Neuronal stem cell (in vitro differentiated cells): ENCODE measurements around the gene GRIK5.

Experiments used
- DNase-seq: peaks from one replicate; pipeline ENCODE4 v3.0.0-alpha.2; 2013; ENCODE audit warnings: low spot score
- H2AFZ ChIP-seq: one replicate; pipeline ENCODE4 v1.6.1; 2013; ENCODE audit warnings: mild to moderate bottlenecking, low read length, inconsistent platforms
- H2AK5ac ChIP-seq: 2 replicates; pipeline ENCODE4 v1.6.1; 2013; ENCODE audit warnings: low read depth, mild to moderate bottlenecking, inconsistent platforms, low read length, moderate library complexity, mixed read lengths
- H2BK120ac ChIP-seq: 2 replicates; pipeline ENCODE4 v1.6.1; 2013; ENCODE audit warnings: low read depth, mild to moderate bottlenecking, inconsistent platforms, low read length, moderate library complexity, mixed read lengths
- H2BK12ac ChIP-seq: one replicate; pipeline ENCODE4 v1.6.1; 2013; ENCODE audit warnings: low read length, inconsistent platforms
- H2BK15ac ChIP-seq: 2 replicates; pipeline ENCODE4 v1.6.1; 2013; ENCODE audit warnings: mild to moderate bottlenecking, low read length, inconsistent platforms, mixed read lengths
- H2BK5ac ChIP-seq: one replicate; pipeline ENCODE4 v1.6.1; 2013; ENCODE audit warnings: inconsistent platforms, mild to moderate bottlenecking, low read length, moderate library complexity
- H3K14ac ChIP-seq: one replicate; pipeline ENCODE4 v1.6.1; 2013; ENCODE audit warnings: low read length, inconsistent platforms
- H3K18ac ChIP-seq: 2 replicates; pipeline ENCODE4 v1.6.1; 2013; ENCODE audit warnings: low read length, inconsistent platforms
- H3K23ac ChIP-seq: 2 replicates; pipeline ENCODE4 v1.6.1; 2013; ENCODE audit warnings: low read depth, mild to moderate bottlenecking, mixed read lengths, low read length, inconsistent platforms; ENCODE audit not compliant: poor library complexity
- H3K27ac ChIP-seq: replicated peaks from 3 replicates; pipeline ENCODE4 v1.5.1; 2013; ENCODE audit warnings: low read length, inconsistent platforms
- H3K27me3 ChIP-seq, 3 experiments: 2 replicates each; pipeline ENCODE4 v1.6.1; 2013; ENCODE audit warnings: low read length in 3 of 3, mild to moderate bottlenecking in 2 of 3, inconsistent platforms in 1 of 3, low read depth in 1 of 3, mixed read lengths in 1 of 3, moderate library complexity in 1 of 3; ENCODE audit not compliant: control insufficient read depth in 3 of 3, insufficient read depth in 3 of 3
- H3K36me3 ChIP-seq, 2 donors: replicated peaks in 1 of 2; 2 replicates each; pipeline ENCODE4 v1.6.1; 2013; ENCODE audit warnings: low read length in 2 of 2; ENCODE audit not compliant: control insufficient read depth in 2 of 2, insufficient read depth in 2 of 2
- H3K4ac ChIP-seq: 2 replicates; pipeline ENCODE4 v1.6.1; 2013; ENCODE audit warnings: inconsistent platforms, mild to moderate bottlenecking, low read length, moderate library complexity
- H3K4me1 ChIP-seq, 2 donors: 1 replicate in 1 of 2; 2 replicates in 1 of 2; pipeline ENCODE4 v1.6.1; 2013; ENCODE audit warnings: low read length in 2 of 2, low read depth in 1 of 2; ENCODE audit not compliant: control insufficient read depth in 2 of 2, insufficient read depth in 1 of 2
- H3K4me2 ChIP-seq: one replicate; pipeline ENCODE4 v1.6.1; 2013; ENCODE audit warnings: mild to moderate bottlenecking, low read length, inconsistent platforms; ENCODE audit not compliant: insufficient read depth, poor library complexity, severe bottlenecking
- H3K4me3 ChIP-seq, 2 donors: 2 replicates each; pipeline ENCODE4 v1.5.1; 2013; ENCODE audit warnings: low read length in 2 of 2, mild to moderate bottlenecking in 2 of 2, inconsistent platforms in 1 of 2, moderate library complexity in 1 of 2
- H3K79me1 ChIP-seq: one replicate; pipeline ENCODE4 v1.6.1; 2013; ENCODE audit warnings: low read depth, mild to moderate bottlenecking, inconsistent platforms, low read length, moderate library complexity
- H3K9ac ChIP-seq: one replicate; pipeline ENCODE4 v1.6.1; 2013; ENCODE audit warnings: mild to moderate bottlenecking, low read depth, low read length, inconsistent platforms; ENCODE audit not compliant: poor library complexity
- H3K9me3 ChIP-seq, 2 donors: replicated peaks in 1 of 2; 2 replicates each; pipeline versions ENCODE3 to v1.6.1; 2013; ENCODE audit warnings: low read length in 2 of 2, mild to moderate bottlenecking in 2 of 2, inconsistent platforms in 1 of 2, low read depth in 1 of 2, mixed read lengths in 1 of 2, moderate library complexity in 1 of 2; ENCODE audit not compliant: control insufficient read depth in 2 of 2, insufficient read depth in 1 of 2
- H4K8ac ChIP-seq: one replicate; pipeline ENCODE4 v1.6.1; 2013; ENCODE audit warnings: low read depth, mild to moderate bottlenecking, inconsistent platforms, low read length, moderate library complexity
- H4K91ac ChIP-seq: one replicate; pipeline ENCODE4 v1.6.1; 2013; ENCODE audit warnings: low read length, low read depth, mild to moderate bottlenecking, inconsistent platforms; ENCODE audit not compliant: poor library complexity
- WGBS, 2 donors: extraction: QIAGEN DNeasy Blood & Tissue Kit; methylation state at CpG; one replicate each; pipeline ENCODE4 v1.1.7; 2013; ENCODE audit warnings: missing lambda C conversion rate in 2 of 2, mixed read lengths in 1 of 2; ENCODE audit not compliant: insufficient read length in 2 of 2, insufficient replicate concordance in 1 of 2; ENCODE audit errors: extremely low coverage in 2 of 2; 5-methylcytosine and 5-hydroxymethylcytosine counted together

GRIK5 gene

DNA sequence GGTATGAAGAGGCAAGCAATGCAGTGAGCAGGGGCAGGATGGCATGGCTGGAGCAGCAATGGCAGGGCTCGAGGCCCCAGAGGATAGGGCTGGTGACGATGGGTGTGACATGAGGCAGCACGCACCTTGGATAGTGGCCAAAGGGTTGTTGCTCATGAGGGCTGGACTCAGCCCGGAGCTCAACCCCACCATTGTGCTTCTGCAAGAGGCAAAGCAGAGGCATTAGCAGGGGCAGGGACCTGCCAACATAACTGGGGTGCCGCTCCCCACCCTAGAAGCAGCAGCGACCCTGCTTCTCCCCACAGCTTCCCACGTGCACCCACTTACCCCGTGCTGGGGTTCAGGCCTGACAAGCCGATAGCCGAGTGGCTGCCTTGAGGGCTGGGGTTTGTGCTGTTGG is 21.7 kb upstream of the GRIK5 start:
- no peak for DNase-seq
- Histone ChIP-seq H3K4me1 (peaks cover 10 to 15% of the 10 kb centered on the region in 2 donors), H2BK5ac (no peak overlapping the region), H3K14ac (no peak overlapping the region), H3K18ac (peak overlapping the region; percentile 52), H3K27me3 (peaks cover 2 to 6% (median 4%) of the 10 kb centered on the region in 3 experiments), H2BK15ac (no peak overlapping the region), H3K4me3 (no peak overlapping the region), H4K91ac (no peak overlapping the region), H2BK120ac (no peak overlapping the region), H3K23ac (no peak overlapping the region), H3K4me2 (no peak overlapping the region), H3K9me3 (no peaks in the 10 kb centered on the region), H2AFZ (no peak overlapping the region), H3K27ac (no peak overlapping the region), H2BK12ac (peak overlapping the region; percentile 34), H3K36me3 (peaks cover 0 to 1% of the 10 kb centered on the region in 2 donors), H3K9ac (no peak overlapping the region), H3K79me1 (no peaks in the 10 kb centered on the region), H4K8ac (no peak overlapping the region), H2AK5ac (peak overlapping the region; percentile 49), H3K4ac (no peak overlapping the region)
- WGBS, 2 donors: no CpG with 5 or more reads among the region's 10 CpGs

DNA sequence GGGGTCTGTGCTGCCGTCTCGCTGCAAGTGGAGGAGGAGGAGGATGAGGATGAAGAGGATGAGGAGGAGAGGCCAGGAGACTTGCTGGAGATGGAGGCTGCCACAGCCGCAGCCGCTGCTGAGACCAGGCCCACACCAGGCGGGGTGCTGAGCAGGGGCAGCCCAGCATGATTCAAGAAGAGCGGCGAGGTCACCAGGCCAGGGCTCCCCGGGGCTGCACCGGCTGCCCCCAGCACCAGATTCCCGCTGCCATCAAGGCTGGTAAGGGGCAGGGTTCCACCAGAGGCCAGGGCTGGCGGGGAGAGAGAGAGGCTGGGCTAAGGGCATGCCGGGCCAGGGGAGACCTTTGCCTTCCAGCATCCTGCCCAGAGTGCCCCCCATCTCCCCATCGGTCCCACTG is 21.3 kb upstream of the GRIK5 start:
- no peak overlapping the region for H3K14ac ChIP-seq
- no peaks in the 10 kb centered on the region for H3K9me3 ChIP-seq
- H3K36me3 ChIP-seq: no peaks in the 10 kb centered on the region
- H3K9ac ChIP-seq: no peak overlapping the region
- H3K79me1 ChIP-seq: no peaks in the 10 kb centered on the region
- no peak for DNase-seq
- H3K27me3 ChIP-seq: peaks cover 0 to 1% (median under 1%) of the 10 kb centered on the region in 3 experiments
- peak overlapping the region; percentile 49 for H2AK5ac ChIP-seq
- no peak overlapping the region for H3K23ac ChIP-seq
- H2BK15ac ChIP-seq: no peak overlapping the region
- no peak overlapping the region for H3K27ac ChIP-seq
- H3K18ac ChIP-seq: peak overlapping the region; percentile 52
- no peak overlapping the region for H2BK12ac ChIP-seq
- no peak overlapping the region for H2BK120ac ChIP-seq
- no peak overlapping the region for H3K4ac ChIP-seq
- H3K4me2 ChIP-seq: no peak overlapping the region
- H4K91ac ChIP-seq: no peak overlapping the region
- no peak overlapping the region for H2AFZ ChIP-seq
- H2BK5ac ChIP-seq: no peak overlapping the region
- H4K8ac ChIP-seq: no peak overlapping the region
- H3K4me1 ChIP-seq: peaks cover 8 to 20% of the 10 kb centered on the region in 2 donors
- H3K4me3 ChIP-seq: no peak overlapping the region
- WGBS, 2 donors: no CpG with 5 or more reads among the region's 13 CpGs

DNA sequence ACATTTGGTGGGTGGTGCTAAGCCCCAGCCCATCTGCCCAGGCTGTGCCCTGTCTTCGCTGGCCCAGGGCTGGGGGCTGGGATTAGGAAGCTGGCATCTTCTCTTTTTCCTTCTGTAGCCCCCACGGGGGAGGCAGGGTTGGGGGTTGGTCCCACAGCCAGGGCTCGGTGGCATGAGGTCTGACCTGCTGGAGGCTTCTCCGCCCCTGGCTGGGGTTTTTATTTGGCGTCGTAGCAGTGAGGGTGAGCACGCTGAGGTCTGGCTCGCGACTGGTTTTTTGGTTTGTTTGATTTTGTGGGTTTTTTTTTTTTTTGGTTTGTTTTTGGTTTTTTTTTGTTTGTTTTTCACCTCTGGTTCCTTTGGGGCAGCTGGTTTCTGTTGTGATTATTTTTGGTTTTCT is 20.7 kb upstream of the GRIK5 start:
- Histone ChIP-seq H2BK120ac (no peak overlapping the region), H3K4me2 (no peak overlapping the region), H3K27me3 (no peaks in the 10 kb centered on the region), H4K8ac (no peak overlapping the region), H2BK12ac (no peak overlapping the region), H2BK15ac (no peak overlapping the region), H3K18ac (no peak overlapping the region), H3K4me1 (peaks cover 6 to 23% of the 10 kb centered on the region in 2 donors), H2AK5ac (no peak overlapping the region), H3K14ac (no peak overlapping the region), H3K23ac (no peak overlapping the region), H3K79me1 (no peaks in the 10 kb centered on the region), H3K9ac (no peak overlapping the region), H3K4ac (no peak overlapping the region), H3K4me3 (no peak overlapping the region), H3K9me3 (no peaks in the 10 kb centered on the region), H4K91ac (no peak overlapping the region), H2BK5ac (no peak overlapping the region), H3K36me3 (no peaks in the 10 kb centered on the region), H2AFZ (no peak overlapping the region), H3K27ac (no peak overlapping the region)
- no peak for DNase-seq
- no CpG with 5 or more reads among the region's 9 CpGs for WGBS, 2 donors

DNA sequence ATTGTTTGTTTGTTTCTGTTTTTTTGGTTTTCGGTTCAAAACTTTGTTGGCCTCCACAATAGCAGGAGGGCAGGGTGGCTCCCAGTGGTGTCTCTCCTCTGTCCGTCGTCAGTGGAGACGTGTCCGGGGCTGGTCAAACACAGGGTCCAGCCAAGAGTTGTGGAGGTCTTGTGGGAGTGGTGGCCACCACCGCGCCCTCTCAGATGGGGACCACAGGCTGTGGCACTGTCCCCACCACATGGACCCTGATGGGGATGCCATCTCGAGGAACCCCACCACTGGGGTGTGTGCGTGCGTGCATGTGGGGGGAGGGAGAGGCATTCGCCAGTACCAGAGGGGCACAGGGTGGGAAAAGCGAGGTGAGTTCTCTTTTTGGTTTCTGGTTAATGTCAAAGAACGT is 19.8 kb upstream of the GRIK5 start:
- Histone ChIP-seq H2AFZ (no peak overlapping the region), H3K27ac (no peak overlapping the region), H2AK5ac (no peak overlapping the region), H3K9me3 (no peaks in the 10 kb centered on the region), H3K4ac (no peak overlapping the region), H2BK120ac (no peak overlapping the region), H3K9ac (no peak overlapping the region), H3K14ac (no peak overlapping the region), H3K18ac (no peak overlapping the region), H2BK12ac (no peak overlapping the region), H2BK5ac (no peak overlapping the region), H3K79me1 (no peaks in the 10 kb centered on the region), H3K27me3 (no peaks in the 10 kb centered on the region), H3K4me1 (peaks cover 5 to 23% of the 10 kb centered on the region in 2 donors), H4K91ac (no peak overlapping the region), H4K8ac (no peak overlapping the region), H3K4me2 (no peak overlapping the region), H3K36me3 (no peaks in the 10 kb centered on the region), H3K4me3 (no peak overlapping the region), H3K23ac (no peak overlapping the region), H2BK15ac (no peak overlapping the region)
- no peak for DNase-seq
- no CpG with 5 or more reads among the region's 13 CpGs for WGBS, 2 donors
